ENCODE data around the gene SLC6A6. TPM values are rescaled to one million over a fixed set of nuclear protein-coding genes. Genes with fewer than 3 reads are reported as not detected.
A peak's percentile ranks its signal among the peaks of the same experiment; 100 is the strongest.

The SLC6A6 gene
- total RNA-seq, 1 donor = 60.1 TPM

DNA sequence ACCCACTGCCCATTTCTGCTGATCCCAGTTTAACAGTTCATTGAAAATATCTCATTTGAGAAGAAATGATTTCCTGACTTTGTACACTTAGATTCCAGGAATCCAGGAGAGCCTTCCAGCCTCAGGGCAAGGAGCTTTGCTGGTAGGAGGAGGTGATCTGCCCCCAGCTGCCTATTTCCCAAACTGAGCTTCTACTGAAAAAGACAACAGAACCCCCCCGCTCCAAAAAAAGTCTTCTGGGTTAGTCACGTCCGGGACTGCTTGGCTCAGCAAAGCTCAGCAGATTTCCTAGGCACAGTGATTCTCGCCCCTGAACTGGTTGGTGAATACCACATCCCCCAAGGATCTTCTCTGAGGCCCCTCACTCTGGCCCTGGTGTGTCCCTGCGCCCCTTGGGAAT is 13.1 kb downstream of the SLC6A6 start:
- DNase-seq (ENCODE audit: low read depth in 2 of 3, low spot score in 2 of 3) = no peak

GRCh38 chr3:14416453-14416852 is 14.0 kb downstream of the SLC6A6 start:
- no peak for DNase-seq (ENCODE audit: low read depth in 2 of 3, low spot score in 2 of 3)

- DNase-seq (ENCODE audit: low read depth in 2 of 3, low spot score in 2 of 3) = no peak
These were observed 16.2 kb downstream of the SLC6A6 start for GRCh38 chr3:14418296-14419250.

DNA sequence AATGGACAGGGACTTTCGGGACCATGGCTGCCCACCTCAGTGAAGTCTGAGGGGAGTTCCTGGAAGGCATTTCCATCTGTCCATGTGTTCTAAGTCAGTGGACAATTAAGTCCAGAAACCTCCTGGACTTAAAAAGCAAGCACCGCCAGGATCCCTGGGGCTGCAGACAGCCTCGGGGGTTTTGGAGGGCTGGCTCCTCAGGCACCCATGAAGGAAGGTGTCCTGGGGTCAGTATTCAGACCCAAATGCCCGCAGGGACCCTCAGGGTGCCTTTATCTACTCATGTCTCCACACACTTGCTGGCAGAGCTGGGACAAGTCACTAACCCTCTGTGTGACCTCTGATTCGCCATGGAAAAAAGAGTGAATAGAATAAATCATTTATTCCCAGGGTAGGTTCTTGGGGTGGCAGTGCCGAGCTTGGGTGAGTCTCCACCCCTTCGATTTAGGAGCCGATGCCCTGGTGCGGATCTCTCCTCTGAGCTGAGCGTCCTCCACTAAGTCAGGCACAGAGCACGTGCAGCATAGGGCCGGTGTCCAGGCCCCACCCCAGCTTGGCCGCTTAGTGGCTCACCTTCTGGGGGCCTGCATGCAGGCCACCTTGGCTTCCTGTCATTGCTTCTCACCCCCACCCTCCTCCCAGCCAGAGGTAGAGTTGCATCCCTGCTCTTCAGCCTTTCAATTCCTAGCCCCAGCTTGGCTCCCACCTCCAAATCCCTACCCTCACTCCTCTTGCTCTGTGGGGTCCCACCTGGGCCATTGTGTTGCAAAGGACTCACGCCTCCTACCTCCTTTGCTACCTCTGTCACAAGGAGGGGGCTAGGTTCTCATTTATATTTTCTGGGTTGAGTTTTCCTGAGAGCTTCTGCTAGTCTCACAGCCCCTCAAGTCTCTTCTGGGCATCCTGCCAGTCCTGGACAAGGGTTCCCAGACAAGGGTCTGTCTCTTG is 19.9 kb downstream of the SLC6A6 start:
- DNase-seq (ENCODE audit: low read depth in 2 of 3, low spot score in 2 of 3) = no peak

- DNase-seq (ENCODE audit: low read depth in 2 of 3, low spot score in 2 of 3) = no peak
These were observed 20.9 kb downstream of the SLC6A6 start for GRCh38 chr3:14423197-14423743.

DNA sequence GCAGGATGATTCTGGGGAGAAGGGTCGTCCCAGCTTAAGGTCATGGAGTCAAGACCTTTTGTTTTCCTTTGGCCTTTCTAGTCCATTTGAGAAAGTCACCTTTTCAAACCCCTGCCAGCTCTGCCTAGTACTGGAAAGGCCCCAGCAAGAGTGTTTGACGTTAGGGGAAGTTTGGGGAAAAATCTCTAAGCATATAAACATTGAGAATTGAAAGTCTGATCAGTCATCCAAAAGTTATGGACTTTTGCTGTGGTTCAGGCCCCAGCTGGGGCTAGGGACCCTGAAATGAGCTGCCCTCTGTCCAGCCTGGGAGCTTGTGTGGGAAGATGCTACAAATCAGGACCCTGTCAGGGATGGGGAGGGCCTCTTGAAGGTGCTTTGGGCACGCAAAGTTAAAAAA is 21.6 kb downstream of the SLC6A6 start:
- DNase-seq (ENCODE audit: low read depth in 2 of 3, low spot score in 2 of 3) = no peak

DNA sequence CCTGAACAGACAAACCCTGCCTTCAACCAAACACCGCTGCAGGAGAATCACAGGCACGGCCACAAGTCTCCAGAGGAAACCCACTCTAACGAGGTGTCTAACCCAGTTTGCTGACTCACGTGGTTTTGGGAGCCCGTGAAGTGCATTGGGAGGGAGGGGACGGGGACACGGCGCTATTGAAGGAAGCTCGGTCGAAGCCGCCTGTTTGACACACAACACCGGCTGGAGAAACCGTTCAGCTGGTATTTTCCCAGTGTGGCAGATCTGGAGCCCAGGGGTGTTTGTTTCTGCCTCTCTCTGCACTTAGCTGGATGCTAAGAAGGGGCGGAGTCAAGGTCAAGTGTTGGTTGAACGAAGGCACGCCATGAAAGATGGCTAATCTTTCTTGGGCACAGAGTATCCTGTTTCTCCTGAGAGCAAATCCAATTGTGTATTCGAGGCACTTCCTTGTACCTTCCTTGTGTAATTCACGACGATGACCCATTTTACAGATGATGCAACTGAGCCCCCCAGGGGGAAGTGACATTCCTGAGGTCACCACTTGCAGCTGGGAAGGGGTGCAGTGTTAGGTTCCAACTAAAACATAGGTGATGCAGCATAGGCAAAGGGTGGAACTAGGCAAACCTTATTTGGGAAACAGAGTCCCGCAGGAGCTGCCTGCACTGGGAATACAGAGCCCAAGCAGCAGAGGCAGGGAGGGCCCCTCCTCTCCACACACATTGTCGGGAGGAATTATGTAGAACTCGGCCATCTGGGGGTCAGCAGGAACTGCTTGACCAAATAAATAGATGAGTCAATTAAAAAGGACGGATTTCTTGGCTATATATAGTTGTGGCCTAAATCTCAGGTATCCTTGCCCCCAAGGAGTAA is 22.5 kb downstream of the SLC6A6 start:
- DNase-seq (ENCODE audit: low read depth in 2 of 3, low spot score in 2 of 3) = peak in 2 of 3 donors; percentile 73 to 76

- DNase-seq (ENCODE audit: low read depth in 2 of 3, low spot score in 2 of 3) = peak in 2 of 3 donors; percentile 50 to 57
These were observed 23.3 kb downstream of the SLC6A6 start for GRCh38 chr3:14425581-14426304.

- DNase-seq (ENCODE audit: low read depth in 2 of 3, low spot score in 2 of 3) = no peak
These were observed 23.9 kb downstream of the SLC6A6 start for GRCh38 chr3:14426305-14426620.

DNA sequence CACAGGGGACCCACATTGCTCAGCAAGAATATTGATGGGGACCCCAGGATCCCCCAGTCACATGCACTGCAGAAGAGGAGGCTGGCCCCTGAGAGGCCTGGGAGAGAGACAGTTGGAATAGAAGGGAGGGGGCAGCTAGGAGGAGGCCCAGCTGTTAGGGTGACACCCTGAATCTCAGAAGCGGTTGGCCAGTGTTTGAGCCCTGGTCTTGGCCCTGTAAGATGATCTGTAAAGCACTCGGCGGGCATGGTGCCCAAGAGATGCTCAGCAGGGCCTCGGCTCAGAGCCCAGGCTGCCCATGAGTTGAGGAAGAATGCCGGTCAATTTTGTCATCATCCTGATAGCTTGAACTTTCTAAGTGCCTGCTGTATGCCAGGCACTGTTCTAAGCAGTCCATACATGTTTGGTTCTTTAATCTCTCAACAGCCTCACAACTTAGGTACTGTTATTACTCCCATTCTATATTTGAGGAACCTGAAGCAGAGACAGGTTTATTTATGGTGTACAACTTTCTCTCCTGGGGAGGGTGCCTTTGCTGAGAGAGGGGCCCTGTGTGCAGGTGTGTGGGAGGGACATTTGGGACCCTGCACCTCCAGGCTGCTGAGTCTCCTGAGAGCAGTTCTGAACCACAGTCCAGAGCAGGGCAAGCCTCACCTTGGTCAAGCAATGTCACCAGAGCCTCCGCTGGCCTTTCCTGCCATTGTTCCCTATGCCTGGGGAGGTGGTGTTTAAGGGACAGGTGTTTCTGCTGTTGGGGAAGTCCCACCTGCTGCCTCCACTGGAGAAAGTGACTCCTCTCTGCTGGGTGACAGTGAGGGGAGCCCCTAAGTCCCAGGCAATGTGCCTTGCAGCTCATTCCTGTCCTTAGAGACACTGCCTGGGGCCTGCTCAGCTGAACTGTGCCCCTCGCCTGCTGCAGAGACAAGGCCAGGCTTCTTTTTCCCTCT is 26.0 kb downstream of the SLC6A6 start:
- DNase-seq (ENCODE audit: low read depth in 2 of 3, low spot score in 2 of 3) = no peak

DNA sequence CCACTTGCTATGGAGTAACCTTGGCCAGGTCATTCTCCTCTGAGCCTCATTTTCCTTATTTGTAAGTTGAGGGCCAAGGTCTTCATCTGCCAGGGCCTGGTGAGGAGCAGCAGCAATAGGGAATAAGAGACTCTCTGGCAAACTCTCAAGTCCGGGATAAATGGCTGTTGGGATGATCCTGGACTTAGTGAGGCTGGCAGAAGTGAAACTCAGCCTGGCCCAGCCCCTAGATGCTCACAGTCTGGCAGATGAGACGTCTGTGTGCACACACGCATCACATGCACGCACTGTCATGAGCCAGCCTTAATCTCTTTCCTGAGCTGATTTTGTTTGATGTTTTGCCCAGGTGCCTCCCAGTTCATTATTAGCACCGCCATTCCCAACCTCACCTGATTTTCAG is 26.8 kb downstream of the SLC6A6 start:
- DNase-seq (ENCODE audit: low read depth in 2 of 3, low spot score in 2 of 3) = no peak

GRCh38 chr3:14429640-14430039 is 27.2 kb downstream of the SLC6A6 start:
- DNase-seq (ENCODE audit: low read depth in 2 of 3, low spot score in 2 of 3) = no peak

GRCh38 chr3:14430053-14430452 is 27.6 kb downstream of the SLC6A6 start:
- no peak for DNase-seq (ENCODE audit: low read depth in 2 of 3, low spot score in 2 of 3)

- DNase-seq (ENCODE audit: low read depth in 2 of 3, low spot score in 2 of 3) = no peak
These were observed 28.5 kb downstream of the SLC6A6 start for GRCh38 chr3:14430706-14431451.

GRCh38 chr3:14431452-14431916 is 29.1 kb downstream of the SLC6A6 start:
- DNase-seq (ENCODE audit: low read depth in 2 of 3, low spot score in 2 of 3) = no peak

GRCh38 chr3:14431917-14432834 is 29.8 kb downstream of the SLC6A6 start:
- DNase-seq (ENCODE audit: low read depth in 2 of 3, low spot score in 2 of 3) = peak; percentile 73 to 98 (median 97)

- no peak for DNase-seq (ENCODE audit: low read depth in 2 of 3, low spot score in 2 of 3)
These were observed 30.7 kb downstream of the SLC6A6 start for GRCh38 chr3:14433106-14433505.
